ENCODE results near the gene PNMA8B.
A peak's percentile ranks its signal among the peaks of the same experiment; 100 is the strongest.
"Not testable (repeated sequence)": the region's sequence is repeated elsewhere in the genome, so short reads cannot be mapped to it uniquely, and the experiment has no call there.

PNMA8B gene

GRCh38 chr19:46495786-46496099, at the start of gene PNMA8B:
TSS of gene PNMA8B (minus strand) at chr19:46495867. CDS start at chr19:46495465, 402 bp downstream.
- peak; percentile 52 for DNase-seq

GRCh38 chr19:46544651-46545050, 49.0 kb upstream of the PNMA8B start:
- DNase-seq, result no peak

DNA sequence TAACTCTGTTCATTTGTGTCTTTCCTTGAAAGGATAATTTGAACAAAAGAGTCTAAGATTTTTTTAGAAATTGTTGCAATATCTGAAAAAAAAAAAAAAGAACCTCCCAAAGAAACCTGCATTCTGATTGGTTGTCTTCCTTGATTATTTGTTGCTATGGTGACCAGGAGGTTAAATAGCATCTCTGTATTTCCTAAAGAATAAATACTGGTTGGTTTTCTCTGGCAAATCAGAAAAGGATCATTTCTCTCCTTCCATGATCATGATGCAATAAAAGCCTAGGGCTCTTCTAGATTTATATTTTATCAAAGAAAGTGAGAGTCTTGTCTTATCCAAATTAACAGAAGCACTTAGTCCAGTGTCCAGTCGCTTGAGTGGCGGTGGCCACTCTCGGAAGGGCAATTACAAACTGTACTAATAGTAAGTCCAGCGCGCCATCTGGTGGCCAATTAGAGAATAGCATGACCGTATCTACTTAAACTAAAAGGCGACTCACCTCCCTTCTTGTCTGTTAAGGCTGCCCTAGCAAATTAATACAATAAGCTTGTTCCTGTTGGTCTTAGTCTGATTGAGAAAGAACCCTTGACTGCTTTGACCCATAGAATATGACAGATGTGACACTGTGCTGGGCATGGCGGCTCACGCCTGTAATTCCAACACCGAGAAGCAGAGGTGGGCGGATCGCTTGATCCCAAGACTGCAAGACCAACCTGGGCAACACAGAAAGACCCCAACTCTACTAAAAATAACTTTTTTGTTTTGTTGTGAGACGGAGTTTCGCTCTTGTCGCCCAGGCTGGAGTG, 47.0 kb upstream of the PNMA8B start:
- peak; percentile 78 for DNase-seq

DNA sequence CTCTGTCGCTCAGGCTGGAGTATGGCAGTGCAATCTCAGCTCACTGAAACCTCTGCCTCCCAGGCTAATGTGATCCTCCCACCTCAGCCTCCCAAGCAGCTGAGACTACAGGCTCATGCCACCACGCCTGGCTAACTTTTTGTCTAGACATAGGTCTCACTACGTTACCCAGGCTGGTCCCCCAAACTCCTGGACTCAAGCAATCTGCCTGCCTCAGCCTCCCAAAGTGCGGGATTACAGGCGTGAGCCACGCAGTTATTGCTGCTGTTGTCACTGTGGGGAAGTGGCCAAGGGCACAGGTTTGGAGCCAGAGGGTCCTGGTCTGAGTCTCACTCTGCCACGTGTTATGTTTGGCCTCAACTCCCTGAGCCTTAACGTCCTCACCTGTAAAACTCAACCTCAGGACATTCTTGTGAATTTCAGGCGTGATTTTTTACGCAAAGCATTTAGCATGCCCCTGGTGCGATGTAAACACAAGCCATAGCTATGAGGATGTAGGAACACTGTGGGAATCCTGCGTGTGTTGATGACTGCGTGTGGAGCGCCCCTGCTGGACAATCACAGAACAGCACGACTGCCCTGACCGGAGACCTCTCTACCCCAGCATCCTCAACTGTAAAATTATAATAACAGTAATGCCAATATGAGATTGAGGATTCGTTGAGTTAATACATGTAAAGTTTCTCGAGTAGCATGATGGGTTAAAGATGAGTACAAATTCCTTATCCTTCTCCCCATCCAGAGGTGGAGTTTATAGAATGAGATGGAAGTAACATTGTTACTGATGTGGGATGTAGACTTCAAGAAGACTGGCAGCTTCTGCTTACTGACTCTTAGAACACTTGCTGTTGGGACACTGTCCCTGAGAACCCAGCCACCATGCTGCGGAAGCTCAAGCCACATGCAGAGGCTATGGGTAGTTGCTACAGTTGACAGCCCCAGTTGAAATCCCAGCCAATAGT, 41.8 kb upstream of the PNMA8B start:
- peak; percentile 73 for DNase-seq

GRCh38 chr19:46536391-46536790, 40.7 kb upstream of the PNMA8B start:
- DNase-seq, result no peak

DNA sequence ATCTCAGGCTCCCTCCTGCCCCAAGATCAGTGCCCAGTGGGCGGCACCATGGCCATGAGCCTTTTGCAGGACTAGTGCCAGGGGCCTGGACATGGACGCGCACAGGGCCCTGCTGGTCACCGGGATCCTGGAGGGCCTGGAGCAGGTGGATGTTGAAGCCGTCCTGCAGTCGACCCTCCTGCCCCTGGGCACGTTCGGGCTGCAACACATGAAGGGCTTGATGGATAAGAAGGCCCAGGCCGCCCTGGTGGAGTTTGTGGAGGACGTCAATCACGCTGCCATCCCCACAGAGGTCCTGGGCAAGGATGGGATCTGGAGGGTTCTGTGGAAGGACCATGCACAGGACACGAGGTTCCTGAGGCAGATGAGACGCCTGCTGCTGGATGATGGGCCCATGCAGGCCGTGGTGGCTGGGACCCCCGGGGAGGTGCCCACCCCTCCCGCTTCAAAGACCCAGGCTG, 38.0 kb upstream of the PNMA8B start:
- no peak for DNase-seq

DNA sequence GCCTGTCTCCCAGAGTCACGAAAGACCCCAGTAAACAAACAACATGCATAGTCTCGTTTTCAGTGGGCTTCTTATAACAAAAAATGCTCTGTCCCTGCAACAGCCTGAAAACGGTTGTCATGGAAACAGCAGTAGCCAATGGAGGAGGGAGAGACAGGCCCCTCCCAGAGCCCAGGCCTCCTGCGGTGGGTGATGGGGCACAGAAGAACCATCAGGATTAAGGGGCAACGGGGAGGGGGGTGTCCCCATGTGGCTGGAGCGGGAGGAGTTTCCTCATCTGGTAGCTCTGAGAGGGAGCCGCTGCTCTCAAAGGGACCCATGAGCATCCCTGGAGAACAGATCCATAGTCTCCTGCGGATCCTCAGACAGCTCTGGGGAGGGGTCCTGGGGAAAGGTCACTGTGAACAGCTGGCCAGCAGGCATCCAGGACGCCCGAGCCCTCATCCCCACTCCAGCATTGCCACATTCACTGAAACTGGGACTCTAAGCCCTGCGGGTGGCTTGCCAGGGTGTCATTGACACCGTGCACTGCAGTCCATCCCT, 37.5 kb upstream of the PNMA8B start:
- no peak for DNase-seq

- no peak for DNase-seq
Observed at GRCh38 chr19:46530636-46531035, 35.0 kb upstream of the PNMA8B start.

DNA sequence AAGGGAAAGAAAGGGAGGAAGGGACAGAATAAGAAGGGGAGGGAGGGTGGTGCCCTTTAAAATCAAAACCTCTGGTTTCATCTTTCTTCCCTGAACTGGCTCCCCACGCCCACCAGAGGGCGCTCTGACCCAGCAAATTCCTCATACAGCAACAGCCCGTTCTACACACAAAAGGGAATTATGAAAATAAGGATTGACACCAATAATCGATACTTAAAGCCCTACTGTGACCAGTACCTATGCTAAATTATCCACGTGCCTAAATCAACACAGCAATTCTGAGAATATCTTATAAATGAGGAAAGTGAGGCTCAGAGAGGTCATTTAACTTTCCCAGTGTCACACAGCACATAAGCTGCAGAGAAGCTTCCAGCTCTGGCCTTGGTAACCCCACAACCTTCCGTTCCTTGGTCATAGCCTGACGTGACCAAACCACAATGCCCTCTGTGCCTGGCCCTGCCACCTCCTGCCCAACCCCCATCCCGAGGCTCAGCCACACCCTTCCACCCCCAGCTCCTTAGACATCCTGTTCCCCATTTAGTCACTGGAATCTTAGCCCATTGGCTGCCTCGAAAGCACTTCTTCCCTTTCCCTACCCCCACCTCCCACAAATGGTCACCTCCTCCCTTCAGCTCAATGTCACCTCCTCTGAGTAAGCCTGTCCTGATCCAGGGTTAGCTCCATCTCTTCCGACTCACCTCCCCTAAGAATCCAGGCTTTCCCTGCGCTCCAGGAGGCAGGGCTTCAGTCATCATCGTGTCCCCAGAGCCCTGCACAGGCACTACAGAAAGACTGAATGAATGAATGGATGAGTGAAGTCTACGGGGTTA, 34.2 kb upstream of the PNMA8B start:
- peak; percentile 78 for DNase-seq

DNA sequence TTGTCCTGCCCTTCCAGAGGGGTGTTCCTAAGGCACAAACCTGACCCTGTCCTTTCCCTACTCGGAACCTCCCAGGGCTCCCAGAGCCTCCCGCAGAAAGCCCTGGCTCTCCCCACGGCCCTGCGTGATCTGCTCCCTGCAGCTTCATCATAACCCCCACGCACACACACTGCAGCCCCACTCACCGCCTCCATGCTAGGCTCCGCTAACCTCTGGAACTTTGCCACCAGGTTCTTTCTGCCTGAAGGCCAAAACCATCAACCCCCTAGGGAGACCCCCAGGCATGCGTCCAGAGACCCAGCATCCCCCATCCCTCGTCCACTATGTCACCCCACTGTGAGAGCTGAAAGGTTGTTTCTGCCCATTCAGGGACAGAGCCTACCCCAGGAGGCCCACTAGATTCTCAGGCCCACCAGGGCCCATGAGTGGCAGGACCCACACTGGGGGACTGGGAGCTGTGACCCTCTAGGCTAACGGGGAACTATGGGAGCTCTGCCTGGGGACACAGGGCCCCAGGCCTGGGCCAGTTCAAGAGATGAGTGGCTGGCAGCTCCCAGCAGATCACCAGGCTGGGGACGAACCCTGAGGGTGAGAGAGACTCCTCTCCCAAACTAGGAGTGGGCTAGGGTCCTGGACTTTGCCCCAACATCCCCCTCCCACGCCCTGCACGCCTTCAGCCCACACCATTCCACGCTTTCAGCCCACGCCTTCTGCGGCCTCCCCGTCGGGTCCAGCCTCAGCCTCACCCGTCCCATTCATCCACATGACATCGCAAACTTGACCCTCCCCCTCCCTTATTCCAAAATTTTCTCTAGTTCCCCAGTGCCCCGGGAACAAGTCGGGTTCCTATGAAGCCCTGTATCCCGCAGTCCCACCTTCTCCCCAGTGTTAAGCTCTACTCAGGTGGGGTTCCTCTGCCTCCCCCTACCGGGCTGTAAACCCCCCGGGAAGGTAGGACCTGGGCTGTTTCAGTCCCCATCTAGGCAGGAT, 33.2 kb upstream of the PNMA8B start:
- DNase-seq, result no peak

GRCh38 chr19:46526801-46527200, 31.1 kb upstream of the PNMA8B start:
- DNase-seq, result not testable (repeated sequence)

GRCh38 chr19:46524308-46524707, 28.6 kb upstream of the PNMA8B start:
- DNase-seq, result no peak

DNA sequence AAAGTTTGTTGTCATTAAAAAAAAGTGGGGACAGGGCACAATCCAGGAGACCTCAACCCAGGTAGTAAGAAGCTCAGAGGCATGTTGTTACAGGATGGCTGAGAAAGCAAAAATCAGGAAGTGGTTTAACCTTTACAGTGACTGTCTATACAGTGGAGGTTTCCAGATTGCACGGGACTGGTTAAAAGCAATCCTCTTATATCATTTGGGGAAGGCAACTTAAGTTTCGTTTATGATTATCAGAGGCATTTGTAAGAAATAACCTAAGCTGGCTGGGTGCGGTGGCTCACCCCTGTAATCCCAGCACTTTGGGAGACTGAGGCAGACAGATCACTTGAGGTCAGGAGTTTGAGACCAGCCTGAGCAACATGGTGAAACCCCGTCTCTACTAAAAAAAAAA, 27.3 kb upstream of the PNMA8B start:
- DNase-seq, result peak; percentile 19

DNA sequence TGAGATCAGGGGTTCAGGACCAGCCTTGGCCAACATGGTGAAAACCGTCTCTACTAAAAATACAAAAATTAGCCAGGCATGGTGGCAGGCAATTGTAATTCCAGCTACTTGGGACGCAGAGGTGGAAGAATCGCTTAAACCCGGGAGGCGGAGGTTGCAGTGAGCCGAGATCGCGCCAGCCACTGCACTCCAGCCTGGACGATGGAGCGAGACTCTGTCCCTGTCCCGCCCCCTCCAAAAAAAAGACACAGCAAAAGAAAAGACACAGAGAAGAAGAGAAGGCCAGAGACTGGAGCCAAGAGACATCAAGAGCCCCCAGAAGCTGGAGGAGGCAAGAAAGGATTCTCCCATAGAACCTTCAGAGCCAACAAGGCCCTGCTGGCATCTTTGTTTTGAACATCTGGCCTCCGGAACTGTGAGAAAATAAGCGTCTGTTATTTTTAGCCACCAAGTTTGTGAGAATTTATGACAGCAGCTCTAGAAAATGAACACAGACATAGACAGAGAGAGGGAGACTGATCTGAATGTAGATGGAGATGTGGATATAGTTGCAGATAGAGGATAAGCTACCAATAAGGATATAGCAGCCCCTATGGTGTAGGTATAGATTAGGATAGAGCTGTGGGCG, 25.7 kb upstream of the PNMA8B start:
- DNase-seq, result no peak

- no peak for DNase-seq
Observed at GRCh38 chr19:46520616-46521015, 24.9 kb upstream of the PNMA8B start.

DNA sequence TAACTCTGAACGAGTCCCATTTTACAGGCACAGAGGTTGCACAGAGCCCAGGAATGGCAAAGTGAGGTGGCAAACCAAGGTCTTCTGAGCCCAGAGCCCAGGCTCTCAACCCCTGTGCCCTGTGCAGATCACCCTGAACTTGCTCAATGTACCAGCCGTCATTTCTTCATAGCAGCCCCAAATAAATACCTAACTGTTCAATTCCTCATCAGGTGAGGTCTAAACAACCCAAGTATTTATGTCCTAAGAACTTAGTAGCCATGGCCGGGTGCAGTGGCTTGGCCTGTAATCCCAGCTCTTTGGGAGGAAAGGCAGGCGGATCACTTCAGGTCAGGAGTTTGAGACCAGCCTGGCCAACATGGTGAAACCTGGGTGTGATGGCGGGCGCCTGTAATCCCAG, 21.8 kb upstream of the PNMA8B start:
- no peak for DNase-seq

GRCh38 chr19:46515879-46516350, 20.2 kb upstream of the PNMA8B start:
- peak; percentile 28 for DNase-seq

GRCh38 chr19:46515290-46515609, 19.6 kb upstream of the PNMA8B start:
- DNase-seq, result no peak

DNA sequence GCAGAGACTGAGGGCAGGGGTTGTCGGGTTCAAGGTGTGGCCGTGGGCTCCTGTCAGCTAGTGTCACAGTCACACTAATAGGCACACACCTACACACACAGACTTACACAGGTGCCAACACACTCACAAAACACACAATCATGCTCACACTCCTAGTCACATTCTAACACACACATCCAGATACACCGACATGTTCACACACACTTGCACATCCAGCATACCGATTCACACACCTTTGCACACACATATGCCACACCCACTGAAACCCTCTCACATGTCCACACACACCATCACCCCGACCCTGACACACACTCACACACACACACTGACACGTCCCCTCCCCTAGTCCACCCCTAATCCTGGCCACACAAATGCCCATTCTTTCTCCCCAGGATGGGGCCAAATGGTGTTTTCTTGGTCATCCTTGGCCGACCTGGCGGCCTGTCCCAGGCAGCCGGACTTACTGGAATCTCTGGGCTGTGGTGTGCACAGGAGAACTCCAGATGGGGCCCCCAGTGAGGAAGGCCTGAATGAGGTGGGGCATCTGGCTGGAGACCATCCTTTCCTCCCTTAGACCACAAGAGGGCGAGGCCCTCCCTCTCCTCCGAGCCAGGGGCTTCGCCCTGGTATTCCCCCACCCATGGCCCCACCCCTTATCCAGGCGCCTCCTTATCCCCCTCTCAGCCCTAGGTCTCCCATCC, 19.1 kb upstream of the PNMA8B start:
- no peak for DNase-seq
